HG02943 (cell line): Measurements from ENCODE around the gene SLC39A2.

ENCODE experiments used
- ATAC-seq: cut with Tn5 transposase; IDR thresholded peaks from one replicate; pipeline ENCODE4 v1.9.1; 2021; ENCODE audit warnings: mild to moderate bottlenecking, low read depth, moderate library complexity; ENCODE audit not compliant: unreplicated experiment

SLC39A2 gene

GRCh38 chr14:21041676-21042433 lies 42.8 kb downstream of the SLC39A2 start, which contains the start of gene RNASE7:
TSS of gene RNASE7 (plus strand) at chr14:21042362. CDS start at chr14:21042993, 631 bp downstream.
- no peak for ATAC-seq

- ATAC-seq, result no peak
These were observed 43.8 kb downstream of the SLC39A2 start for GRCh38 chr14:21042918-21043317.

GRCh38 chr14:21043387-21043973 lies 44.4 kb downstream of the SLC39A2 start:
- ATAC-seq, result no peak

GRCh38 chr14:21043974-21044618 lies 45.0 kb downstream of the SLC39A2 start:
- ATAC-seq, result no peak

GRCh38 chr14:21047378-21047781 lies 48.3 kb downstream of the SLC39A2 start:
- no peak for ATAC-seq

GRCh38 chr14:21048638-21049037 lies 49.5 kb downstream of the SLC39A2 start:
- ATAC-seq, result no peak

- no peak for ATAC-seq
These were observed 50.2 kb downstream of the SLC39A2 start for GRCh38 chr14:21049271-21049673.

GRCh38 chr14:21050597-21050996 lies 51.5 kb downstream of the SLC39A2 start:
- ATAC-seq, result no peak
